Breast epithelium (tissue), 4 donors: ENCODE measurements around the gene ARSA. TPM values are rescaled to one million over a fixed set of nuclear protein-coding genes. Genes with fewer than 3 reads are reported as not detected.
A peak's percentile ranks its signal among the peaks of the same experiment; 100 is the strongest.

Experiments used
- DNase-seq, 2 donors: peaks; one replicate each; pipeline ENCODE4 v3.0.0-alpha.2; 2019; ENCODE audit warnings: low spot score in 2 of 2
- H3K27ac ChIP-seq, 2 donors: fragments of 200-600 bp; sonication (generic) in 1 of 2; one replicate each; pipeline ENCODE4 v1.5.1; 2016 to 2019; ENCODE audit warnings: mild to moderate bottlenecking in 1 of 2
- H3K27me3 ChIP-seq, 2 donors: fragments of 200-600 bp; sonication (generic) in 1 of 2; one replicate each; pipeline versions ENCODE4 v1.5.1 to v1.6.0; 2017 to 2019; ENCODE audit warnings: control low read depth in 1 of 2, mild to moderate bottlenecking in 1 of 2
- H3K36me3 ChIP-seq: fragments of 200-600 bp; one replicate; pipeline ENCODE4 v1.5.1; 2019
- H3K4me1 ChIP-seq, 2 donors: fragments of 200-600 bp; sonication (generic); one replicate each; pipeline ENCODE4 v1.5.1; 2016 to 2019; ENCODE audit warnings: control low read depth in 1 of 2
- H3K4me3 ChIP-seq, 3 donors: fragments of 200-600 bp; sonication (generic); 1 replicate in 2 of 3; 2 replicates in 1 of 3; pipeline ENCODE4 v1.5.1; 2016 to 2019; ENCODE audit warnings: mild to moderate bottlenecking in 3 of 3, moderate library complexity in 2 of 3
- H3K9me3 ChIP-seq, 2 donors: fragments of 200-600 bp; sonication (generic) in 1 of 2; one replicate each; pipeline ENCODE4 v1.5.1; 2016 to 2019; ENCODE audit warnings: control low read depth in 1 of 2
- POLR2A ChIP-seq: fragments of 450-650 bp; IDR thresholded peaks from one replicate; pipeline ENCODE4 v1.6.1; 2016; ENCODE audit warnings: antibody characterized with exemption, mild to moderate bottlenecking, moderate library complexity
- POLR2AphosphoS5 ChIP-seq, 3 donors: sonication (generic); formaldehyde crosslinking; IDR thresholded peaks; one replicate each; pipeline ENCODE4 v1.6.1; 2017; ENCODE audit warnings: antibody characterized with exemption in 3 of 3
- intact Hi-C: fragments of 100-400 bp; cut with DNase I; formaldehyde crosslinking; loops from one replicate; pipeline ENCODE4 v1.15.1; 2023; ENCODE audit warnings: low total_unique reads
- total RNA-seq, 3 donors: library from RNA; depleted of rRNA; stranded (reverse); fragments of >200 nt; gene quantifications; one replicate each; pipeline ENCODE4 v1.1.0, GENCODE V29; 2016
- TF ChIP-seq, protein P1 (sequence below), 3 donors: fragments of 450-650 bp; IDR thresholded peaks; one replicate each; pipeline ENCODE4 v1.5.1; 2016 to 2017; ENCODE audit warnings: antibody characterized with exemption in 3 of 3, mild to moderate bottlenecking in 3 of 3, moderate library complexity in 3 of 3

The ARSA gene
- total RNA-seq, result 10 to 100 TPM; 23.8 to 39.0 (median 36.3) TPM

- Histone ChIP-seq H3K9me3 (no peaks in the 10 kb centered on the region), H3K27me3 (no peaks in the 10 kb centered on the region), H3K4me3 (peak within 1 kb of the TSS; percentile 70 to 83 (median 73)), H3K36me3 (no peaks in the 10 kb centered on the region), H3K4me1 (peaks cover 0 to 13% of the 10 kb centered on the region in 2 donors), H3K27ac (peak within 1 kb of the TSS; percentile 81 to 88)
- DNase-seq, result peak; percentile 77 to 86
- intact Hi-C loops, result no loop called here
- no peak for TF ChIP-seq POLR2A
- TF ChIP-seq POLR2AphosphoS5 (IDR thresholded peaks at IDR 0.05), result no peak
- TF ChIP-seq, protein P1, sequence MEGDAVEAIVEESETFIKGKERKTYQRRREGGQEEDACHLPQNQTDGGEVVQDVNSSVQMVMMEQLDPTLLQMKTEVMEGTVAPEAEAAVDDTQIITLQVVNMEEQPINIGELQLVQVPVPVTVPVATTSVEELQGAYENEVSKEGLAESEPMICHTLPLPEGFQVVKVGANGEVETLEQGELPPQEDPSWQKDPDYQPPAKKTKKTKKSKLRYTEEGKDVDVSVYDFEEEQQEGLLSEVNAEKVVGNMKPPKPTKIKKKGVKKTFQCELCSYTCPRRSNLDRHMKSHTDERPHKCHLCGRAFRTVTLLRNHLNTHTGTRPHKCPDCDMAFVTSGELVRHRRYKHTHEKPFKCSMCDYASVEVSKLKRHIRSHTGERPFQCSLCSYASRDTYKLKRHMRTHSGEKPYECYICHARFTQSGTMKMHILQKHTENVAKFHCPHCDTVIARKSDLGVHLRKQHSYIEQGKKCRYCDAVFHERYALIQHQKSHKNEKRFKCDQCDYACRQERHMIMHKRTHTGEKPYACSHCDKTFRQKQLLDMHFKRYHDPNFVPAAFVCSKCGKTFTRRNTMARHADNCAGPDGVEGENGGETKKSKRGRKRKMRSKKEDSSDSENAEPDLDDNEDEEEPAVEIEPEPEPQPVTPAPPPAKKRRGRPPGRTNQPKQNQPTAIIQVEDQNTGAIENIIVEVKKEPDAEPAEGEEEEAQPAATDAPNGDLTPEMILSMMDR (IDR thresholded peaks at IDR 0.05), result no peak
These were observed at the start of gene ARSA for GRCh38 chr22:50627642-50628542. ARSA (minus strand) TSS chr22:50628152; CDS start chr22:50627779, 373 bp downstream.

DNA sequence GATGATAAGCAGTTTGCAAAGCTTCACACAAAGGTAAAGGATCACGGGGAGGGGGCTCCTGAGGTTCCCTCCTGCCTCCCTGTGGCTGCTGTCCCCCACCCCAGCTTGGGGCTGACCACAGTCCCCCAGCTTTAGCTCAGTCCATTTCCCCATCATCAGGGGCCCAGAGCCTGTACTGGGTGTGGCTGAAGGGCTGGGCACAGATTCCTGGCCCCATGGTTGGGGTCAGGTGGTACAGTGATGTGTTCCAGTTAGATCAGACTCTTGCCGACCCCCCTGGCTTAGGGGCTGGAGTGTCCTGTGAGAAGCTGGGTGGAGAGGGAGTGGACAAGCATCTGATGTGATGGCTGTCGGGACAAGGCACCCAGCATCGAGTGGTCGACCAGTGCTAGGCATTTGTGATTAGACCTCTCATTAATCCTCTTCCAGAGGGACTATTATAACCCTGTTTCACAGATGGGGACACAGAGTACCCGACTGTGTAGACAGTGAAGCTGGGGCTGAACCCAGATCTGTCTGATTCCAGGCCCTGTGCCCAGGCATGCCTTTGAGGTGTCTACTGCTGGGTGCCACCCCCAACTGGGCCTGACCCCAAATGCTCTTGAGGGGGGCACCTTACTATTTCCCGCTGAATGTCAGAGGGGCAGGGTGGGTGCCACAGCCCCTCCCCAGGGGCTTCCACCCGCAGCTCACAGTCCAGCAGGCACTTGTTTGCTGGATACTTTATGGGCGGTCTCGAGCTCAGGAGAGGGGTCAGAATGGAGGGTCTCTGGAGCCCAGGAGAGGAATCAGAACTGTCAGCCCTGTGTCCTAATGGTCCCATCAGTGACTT lies 48.9 kb upstream of the ARSA start:
- peak in 1 of 3 donors; percentile 1 for TF ChIP-seq POLR2AphosphoS5 (IDR thresholded peaks at IDR 0.05)
- TF ChIP-seq, protein P1 (IDR thresholded peaks at IDR 0.05), result no peak
- H3K4me1 ChIP-seq, result peaks cover 6% of the 10 kb centered on the region in 2 donors
- no peaks in the 10 kb centered on the region for H3K27me3 ChIP-seq
- H3K27ac ChIP-seq, result peak overlapping the region in 1 of 2 donors; percentile 7
- no peak for DNase-seq
- no peaks in the 10 kb centered on the region for H3K36me3 ChIP-seq
- peak overlapping the region in 2 of 3 donors; percentile 36 to 69 for H3K4me3 ChIP-seq
- H3K9me3 ChIP-seq, result no peaks in the 10 kb centered on the region
- intact Hi-C loops, result no loop called here

- Histone ChIP-seq H3K4me3 (peak overlapping the region; percentile 36 to 69 (median 56)), H3K4me1 (peaks cover 6% of the 10 kb centered on the region in 2 donors), H3K27me3 (no peaks in the 10 kb centered on the region), H3K9me3 (no peaks in the 10 kb centered on the region), H3K36me3 (no peaks in the 10 kb centered on the region), H3K27ac (no peak overlapping the region)
- intact Hi-C loops, result no loop called here
- DNase-seq, result no peak
- peak in 1 of 3 donors; percentile 1 for TF ChIP-seq POLR2AphosphoS5 (IDR thresholded peaks at IDR 0.05)
- TF ChIP-seq, protein P1 (IDR thresholded peaks at IDR 0.05), result no peak
These were observed 48.3 kb upstream of the ARSA start for GRCh38 chr22:50676180-50676636.

DNA sequence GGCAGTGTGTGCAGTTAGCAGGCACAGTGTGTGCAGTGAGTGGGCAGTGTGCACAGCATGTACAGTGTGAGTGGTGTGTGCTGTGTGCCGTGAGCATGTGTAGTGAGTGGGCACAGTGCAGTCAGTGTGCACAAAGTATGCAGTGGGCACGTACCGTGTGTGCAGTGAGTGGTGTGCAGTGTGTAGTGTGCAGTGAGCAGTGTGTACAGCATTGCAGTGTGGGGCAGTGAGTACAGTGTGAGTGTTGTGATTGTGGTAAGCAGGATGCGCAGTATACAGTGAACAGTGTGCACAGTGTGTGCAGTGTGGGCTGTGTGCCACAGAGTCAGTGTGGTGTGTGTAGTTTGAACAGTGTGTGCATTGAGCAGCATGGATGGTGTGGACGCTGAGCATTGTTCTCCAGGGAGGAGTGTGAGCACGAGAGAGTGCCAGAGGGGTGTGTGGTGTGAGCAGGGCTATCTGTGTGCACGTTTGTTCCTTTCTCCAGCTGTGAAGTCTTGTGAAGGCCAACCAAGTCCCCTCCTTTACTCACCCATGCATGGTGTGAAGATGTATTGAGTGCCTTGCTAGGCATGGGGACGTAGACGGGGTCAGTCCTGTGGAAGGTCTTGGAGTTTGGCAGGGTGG lies 47.7 kb upstream of the ARSA start:
- TF ChIP-seq, protein P1 (IDR thresholded peaks at IDR 0.05), result no peak
- no peak for TF ChIP-seq POLR2AphosphoS5 (IDR thresholded peaks at IDR 0.05)
- TF ChIP-seq POLR2A, result no peak
- no peak for DNase-seq
- no peaks in the 10 kb centered on the region for H3K9me3 ChIP-seq
- no peak overlapping the region for H3K27ac ChIP-seq
- intact Hi-C loops, result no loop called here
- peak overlapping the region; percentile 36 to 69 (median 56) for H3K4me3 ChIP-seq
- peaks cover 6% of the 10 kb centered on the region in 2 donors for H3K4me1 ChIP-seq
- H3K36me3 ChIP-seq, result no peaks in the 10 kb centered on the region
- H3K27me3 ChIP-seq, result no peaks in the 10 kb centered on the region
